HG03159 (cell line): ENCODE results near the gene FAM111A.

Experiments
- ATAC-seq: cut with Tn5 transposase; IDR thresholded peaks from one replicate; pipeline ENCODE4 v1.9.1; 2021; ENCODE audit warnings: mild to moderate bottlenecking, moderate library complexity; ENCODE audit not compliant: unreplicated experiment

FAM111A gene

DNA sequence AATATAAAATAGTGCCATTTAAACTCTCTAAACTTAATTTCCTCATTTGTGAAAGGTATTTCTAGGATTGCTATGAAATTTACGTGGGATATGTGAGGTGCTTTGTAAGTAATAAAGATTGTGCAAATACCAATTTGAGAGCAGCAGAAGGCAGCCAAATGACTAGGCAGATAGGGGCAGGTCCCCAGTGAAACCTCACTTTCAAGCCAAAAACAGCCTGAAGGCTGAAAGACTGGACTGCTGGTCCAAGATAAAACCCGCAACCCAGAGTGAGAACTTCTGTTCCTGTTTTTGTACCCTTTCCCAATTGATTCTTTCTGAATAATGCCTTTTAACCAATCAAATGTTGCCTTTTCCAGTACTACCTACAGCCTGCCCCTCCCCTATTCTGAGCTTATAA lies 36.5 kb downstream of the FAM111A start:
- ATAC-seq: no peak

DNA sequence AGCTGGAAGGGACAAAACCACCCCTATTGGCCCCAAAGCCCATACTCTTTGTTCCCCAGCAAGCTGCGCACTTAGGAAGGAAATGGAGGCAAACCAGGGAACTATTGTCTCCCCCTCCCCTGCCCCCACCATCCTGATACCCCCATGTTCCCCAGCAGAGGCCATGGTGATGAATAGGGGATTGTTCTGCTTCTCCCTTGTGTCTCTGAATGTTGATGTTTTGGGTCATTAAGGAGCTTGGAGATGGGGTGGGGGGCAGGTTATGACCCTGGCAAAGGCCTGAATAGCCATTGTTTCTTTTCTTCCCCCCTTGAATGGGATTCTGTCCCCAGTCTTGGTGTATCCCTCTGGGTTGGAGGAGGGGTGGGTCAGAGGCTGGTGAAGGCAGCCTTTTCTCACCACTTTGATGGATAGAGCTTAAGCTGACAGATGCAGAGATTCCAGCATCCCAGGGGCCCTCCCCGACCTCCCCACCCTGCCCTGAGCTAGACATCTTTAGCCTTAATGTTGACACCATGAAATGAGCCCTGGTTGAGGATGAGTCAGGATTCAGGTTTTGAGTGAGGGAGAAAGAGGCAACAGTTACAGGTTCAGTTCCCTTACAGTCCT lies 37.6 kb downstream of the FAM111A start:
- no peak for ATAC-seq

DNA sequence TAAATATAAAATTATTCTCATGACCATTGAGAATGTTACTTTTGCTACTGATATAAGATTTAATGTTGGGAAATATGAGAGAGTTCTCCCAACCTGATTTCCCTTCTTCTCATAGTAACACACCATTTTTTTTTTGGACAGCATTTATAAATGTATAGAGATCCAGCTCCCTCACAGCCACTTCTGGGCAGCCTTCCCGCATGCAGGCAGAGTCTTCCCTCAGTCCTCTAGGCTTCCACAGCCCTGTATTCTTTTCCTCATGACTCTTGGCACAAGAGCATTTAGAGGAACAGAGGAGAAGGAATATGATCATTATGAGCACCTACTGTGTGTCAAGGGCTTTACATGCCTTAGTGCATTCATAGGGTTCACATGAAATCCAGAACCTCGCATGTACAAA lies 38.3 kb downstream of the FAM111A start:
- no peak for ATAC-seq

DNA sequence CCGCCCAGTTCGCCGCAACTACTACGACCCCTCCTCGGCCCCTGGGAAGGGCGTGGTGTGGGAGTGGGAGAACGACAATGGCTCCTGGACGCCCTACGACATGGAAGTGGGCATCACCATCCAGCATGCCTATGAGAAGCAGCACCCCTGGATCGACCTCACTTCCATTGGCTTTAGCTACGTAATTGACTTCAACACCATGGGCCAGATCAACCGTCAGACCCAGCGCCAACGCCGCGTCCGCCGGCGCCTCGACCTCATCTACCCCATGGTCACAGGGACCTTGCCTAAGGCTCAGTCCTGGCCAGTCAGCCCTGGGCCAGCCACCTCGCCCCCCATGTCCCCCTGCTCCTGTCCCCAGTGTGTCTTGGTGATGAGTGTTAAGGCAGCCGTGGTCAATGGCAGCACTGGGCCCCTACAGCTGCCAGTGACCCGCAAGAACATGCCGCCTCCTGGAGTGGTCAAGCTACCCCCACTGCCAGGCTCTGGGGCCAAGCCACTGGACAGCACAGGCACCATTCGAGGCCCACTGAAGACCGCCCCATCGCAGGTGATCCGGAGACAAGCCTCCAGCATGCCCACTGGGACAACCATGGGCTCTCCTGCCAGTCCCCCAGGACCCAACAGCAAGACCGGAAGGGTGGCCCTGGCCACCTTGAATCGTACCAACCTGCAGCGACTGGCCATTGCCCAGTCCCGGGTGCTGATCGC lies 39.2 kb downstream of the FAM111A start:
- no peak for ATAC-seq

DNA sequence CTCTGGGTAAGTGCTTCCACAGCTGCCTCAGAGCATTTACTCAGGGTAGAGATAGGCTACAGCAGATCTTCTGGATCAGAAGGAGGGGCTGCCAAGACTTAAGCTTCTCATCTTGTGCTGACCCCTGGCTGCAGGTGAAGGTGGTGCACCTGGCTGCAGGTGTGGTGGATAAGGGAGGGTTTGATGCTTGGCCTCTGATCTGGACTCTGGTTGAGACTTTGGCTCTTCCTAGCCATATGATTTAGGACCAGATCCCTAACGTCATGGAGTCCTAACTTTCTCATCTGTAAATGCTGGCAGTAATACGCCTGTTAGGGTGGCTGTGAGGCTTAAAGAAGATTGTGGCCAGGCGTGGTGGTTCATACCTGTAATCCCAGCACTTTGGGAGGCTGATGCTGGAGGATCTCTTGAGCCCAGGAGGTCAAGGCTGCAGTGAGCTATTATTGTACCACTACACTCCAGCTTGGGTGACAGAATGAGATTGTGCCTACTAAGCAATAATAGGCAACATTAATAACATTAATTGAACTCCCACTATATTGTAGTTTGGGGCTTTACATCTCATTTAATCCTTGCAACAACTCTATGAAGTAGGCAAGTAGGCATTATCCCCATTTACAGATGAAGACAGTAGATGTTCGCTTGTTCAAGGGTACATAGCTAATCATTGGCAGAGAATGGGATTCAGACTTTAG lies 39.9 kb downstream of the FAM111A start:
- ATAC-seq: peak; percentile 54

DNA sequence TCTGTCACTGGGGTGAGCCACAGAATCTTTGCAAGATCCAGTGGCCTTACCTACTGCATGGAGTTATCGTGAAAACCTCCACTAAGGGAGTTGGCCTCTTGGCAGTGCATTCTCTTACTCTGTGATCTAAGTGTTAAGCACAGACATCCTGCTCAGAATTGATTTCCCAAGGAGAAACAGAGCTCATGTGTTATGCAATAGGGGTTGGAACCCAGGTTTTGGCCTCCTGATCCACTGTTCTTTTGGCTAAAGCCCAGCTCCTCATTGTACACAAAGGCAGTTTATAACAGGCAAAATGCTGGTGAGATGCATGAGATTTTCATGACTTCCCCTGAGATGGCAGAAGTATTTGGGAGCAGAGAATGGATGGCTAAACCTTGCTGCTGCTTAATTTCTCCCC lies 41.1 kb downstream of the FAM111A start:
- ATAC-seq: no peak

DNA sequence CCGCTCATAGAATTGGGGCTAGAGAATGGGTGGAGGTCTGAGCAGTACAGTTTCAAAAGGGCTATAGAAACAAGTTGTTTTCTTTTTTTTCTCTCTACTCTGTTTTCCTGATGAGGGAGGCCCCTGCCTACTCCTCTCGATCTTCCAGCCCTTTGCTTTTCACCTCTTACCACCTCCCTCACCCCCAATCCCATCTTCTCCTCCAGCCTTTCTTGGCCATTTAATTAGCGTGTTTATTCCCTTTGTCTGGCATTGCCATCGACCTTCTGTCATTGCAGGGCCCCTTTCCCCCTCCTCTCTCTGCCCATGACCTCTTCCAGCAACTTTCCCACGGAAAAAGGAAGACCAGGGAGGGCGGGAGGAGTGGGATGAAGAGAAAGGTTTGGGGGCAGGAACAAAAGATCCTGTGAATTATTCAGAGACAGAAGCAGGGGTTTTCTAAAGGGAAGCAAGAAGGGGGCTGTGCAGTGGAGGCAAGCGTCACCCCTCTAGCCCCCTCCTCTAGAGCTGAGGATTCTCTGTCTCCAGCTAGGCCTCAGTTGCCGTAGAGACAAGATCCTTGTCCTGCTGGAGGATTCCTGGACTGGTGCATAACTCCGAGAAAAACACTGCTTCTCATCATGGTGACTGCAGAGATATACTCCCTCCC lies 42.2 kb downstream of the FAM111A start:
- no peak for ATAC-seq

DNA sequence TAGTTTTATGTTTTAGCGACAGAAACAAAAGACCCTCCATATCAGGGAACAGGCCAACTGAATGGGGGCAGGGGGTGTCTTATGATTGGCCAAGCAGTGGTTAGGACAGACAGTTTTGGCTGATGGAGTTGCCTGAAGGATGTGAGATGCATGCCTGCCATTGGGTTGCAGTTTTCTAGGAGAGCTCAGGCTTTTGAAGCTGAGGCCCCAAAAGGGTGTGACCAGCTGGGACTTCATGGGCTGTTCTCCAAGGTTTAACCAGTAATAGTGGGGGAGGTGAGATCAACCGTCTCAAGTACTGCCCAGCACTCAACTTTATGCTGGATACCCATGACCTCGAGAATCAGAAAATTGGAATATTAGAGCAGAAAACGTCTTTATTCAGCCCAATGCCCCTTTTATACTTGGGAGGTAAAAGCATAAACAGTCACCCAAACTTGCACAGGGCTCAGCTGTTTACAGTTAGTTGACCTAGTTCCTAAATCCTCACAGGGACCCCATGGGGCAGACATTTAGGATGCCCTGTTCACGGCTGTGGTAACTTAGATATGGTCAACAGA lies 42.8 kb downstream of the FAM111A start:
- no peak for ATAC-seq

DNA sequence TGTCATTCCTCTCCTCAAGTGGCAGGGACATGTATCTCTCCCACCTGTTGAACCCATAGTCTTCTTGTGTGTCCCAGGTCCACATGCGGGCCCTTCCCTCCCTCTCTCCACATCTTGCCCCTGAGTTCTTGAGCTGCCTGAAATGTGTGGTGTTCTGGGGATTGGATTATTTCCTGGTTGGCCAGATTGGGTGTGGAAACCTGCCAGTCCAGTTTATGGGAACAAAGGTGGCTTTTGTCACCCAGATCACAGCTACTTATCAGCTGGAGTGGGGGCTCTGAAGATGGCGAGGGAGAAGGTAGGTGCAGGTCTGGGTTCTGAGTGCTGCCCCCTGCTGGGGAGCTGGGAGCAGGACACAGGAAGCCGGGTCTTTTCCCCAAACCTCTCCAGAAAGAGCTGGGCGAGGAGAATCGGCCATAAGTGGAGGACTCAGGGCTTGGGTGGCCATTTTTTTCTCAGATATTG lies 43.5 kb downstream of the FAM111A start:
- peak; percentile 56 for ATAC-seq

DNA sequence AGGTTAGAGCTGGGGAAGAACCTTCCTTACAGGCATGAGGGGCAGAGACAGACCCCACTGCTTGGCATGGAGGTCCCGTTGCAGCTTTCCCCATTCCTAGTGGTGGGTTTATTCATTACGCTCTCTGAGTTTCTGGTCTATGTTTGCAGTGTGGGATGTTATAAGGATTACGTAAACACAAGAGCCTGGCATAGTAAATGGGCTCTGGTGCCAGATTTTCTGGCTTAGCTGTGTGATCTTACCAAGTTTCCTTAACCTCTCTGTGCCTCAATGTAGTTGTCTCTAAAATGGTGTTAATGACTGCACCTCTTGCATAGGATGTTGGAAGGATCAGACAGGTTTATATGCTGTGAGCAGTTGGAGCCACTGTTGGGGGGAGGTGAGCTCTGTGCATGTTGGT lies 44.4 kb downstream of the FAM111A start:
- no peak for ATAC-seq

DNA sequence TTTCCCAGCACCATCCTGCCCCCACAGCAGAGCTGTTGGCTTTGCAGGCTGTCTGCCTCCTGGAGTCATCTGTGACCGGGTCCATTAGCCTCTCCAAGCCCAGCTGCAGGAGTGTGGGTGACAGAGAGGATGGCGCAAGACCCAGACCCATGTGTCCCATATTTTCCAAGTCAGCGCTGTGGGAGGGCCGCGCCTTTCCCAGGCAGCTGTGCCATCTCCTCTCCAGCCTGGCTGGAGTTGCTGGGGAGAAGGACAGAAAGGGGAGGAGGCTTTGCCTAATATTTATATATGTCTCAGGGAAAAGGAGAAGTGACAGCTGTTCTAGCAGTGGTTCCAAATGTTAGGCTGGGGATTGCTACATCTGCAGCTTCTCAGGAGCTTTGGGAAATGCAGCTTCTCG lies 44.9 kb downstream of the FAM111A start:
- no peak for ATAC-seq

DNA sequence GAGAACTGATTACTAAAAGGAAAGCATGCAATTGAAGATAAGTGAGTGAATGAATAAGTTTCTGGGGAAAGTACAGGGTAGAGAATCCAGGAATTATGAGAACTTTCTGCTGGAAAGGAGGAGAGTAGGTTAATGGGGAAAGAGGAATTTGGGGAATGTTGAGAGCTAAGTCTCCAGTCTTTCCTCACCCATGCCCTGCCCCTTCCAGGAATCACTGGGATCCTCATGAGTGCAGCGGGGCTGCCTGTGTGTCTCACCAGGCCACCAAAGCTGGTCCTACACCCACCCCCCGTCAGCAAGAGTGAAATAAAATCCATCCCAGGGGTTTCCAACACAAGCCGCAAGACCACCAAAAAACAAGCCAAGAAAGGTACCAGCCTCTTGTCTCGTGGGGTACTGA lies 46.3 kb downstream of the FAM111A start:
- ATAC-seq: no peak

DNA sequence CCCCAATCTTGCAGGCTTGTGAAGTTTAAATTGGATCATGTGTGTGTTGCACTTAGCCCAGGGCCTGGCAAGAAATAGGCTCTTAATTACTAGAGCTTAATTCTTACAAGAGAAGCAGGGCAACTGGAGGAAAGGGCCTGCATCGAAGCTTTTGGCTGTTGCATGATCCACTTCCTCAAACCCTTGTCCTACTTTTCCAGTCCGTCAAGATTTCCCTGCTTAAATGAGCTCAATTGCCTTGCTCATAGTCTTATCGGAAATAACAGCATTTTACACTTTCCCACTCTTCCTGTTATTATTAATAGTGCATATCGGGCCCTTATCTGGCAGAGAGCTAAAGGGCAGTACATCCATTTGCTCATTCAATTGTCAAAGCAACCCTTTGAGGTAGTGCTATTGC lies 47.3 kb downstream of the FAM111A start:
- ATAC-seq: no peak

DNA sequence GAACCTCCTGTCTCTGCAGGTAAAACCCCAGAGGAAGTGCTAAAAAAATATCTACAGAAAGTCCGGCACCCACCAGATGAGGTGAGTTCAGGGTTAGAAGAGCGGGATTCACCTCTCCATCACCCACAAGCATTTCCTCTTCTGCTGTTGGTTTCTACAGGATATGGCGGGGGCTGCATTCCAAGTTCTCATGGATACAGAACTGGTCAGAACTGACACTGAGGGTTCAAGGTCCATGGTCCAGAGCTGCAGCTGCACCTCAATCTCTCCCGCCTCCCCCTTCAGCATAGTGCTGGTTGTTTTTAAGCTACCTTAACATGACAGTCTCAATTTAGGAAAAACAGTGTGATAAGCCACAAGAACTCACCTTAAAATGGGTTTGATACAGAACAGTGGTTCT lies 48.4 kb downstream of the FAM111A start:
- ATAC-seq: no peak

DNA sequence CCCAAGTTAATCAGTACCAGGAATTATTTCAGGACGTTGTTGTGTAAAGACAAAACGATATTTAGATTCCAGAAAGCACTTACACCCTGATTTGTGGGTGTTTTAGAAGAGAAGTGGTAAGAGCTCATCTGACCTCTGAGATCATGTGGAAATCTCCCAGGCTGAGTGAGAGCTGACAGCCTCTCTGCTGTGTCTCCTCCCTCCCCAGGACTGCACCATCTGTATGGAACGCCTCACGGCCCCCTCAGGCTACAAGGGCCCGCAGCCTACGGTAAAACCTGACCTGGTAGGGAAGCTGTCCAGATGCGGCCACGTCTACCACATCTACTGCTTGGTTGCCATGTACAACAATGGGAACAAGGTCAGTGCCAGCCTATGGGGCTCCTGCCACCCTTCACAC lies 49.2 kb downstream of the FAM111A start:
- ATAC-seq: no peak

DNA sequence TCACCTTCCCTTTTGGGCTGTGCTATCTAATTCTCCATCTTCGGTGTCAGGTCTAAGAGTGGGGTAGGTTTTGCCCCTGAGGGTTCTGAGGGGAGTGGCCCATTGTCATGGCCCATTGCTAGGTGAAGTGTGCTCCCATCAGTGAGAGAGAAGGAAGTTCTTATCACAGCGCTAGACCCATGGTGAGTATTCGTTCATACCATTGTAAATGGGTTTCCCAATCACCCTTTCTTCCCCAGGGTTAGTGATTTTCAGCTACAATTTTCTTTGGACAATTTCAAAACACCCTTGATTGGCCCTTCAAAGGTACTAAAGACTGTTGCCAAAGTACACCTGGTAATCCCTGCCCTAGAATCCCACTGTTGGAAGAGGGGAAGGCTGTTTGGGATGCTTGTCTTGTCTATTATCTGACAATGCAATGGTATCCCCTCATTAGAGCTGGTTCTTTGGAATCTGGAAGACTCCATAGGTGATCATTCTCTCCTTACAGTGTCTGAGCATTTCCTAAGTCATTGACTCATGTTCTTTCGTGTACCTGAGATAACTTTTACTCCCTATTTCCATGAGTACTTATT lies 49.9 kb downstream of the FAM111A start:
- no peak for ATAC-seq

DNA sequence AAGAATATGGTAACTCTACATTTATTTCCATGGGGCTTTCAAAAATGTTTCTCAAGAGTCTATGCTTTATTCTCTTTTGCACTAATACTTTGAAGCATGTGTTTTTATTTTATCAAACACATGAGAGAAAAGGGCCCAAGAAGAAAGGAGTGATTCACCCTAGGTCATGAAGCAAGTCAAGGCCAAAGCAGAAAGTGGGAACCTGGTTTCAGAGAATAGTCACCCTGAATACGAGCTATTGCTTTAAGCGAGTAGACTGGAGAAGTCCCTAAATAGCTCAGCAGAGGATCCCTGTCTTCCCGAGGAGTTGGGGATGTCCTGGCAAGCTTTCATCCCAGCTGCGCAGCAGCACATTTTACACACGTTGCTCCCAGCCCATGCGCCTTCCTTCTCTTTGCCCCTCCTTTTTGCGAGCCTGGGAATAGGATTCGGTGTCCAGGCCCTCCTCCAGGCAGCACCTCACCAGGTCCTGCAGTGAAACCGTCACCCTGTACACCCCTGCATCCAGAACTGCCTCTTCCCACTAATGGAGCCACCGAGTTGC lies 51.0 kb downstream of the FAM111A start:
- no peak for ATAC-seq

DNA sequence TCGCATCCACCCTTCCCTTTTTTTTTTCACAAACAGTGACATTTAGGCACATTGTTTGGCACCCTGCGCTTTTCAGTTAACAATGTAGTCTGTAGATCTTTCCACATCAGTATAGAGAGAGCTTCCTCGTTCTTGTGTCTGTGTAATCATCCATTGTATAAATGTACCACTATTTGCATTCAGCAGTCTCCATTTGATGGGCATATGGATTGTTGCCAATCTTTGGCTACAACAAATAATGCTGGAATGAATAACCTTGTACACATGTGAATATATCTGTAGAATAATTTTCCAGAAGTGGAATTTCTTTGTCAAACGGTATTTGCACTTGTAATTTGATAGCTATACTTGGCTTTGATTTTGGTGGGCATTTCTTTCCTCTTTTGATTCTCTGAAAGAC lies 52.9 kb downstream of the FAM111A start:
- ATAC-seq: no peak

DNA sequence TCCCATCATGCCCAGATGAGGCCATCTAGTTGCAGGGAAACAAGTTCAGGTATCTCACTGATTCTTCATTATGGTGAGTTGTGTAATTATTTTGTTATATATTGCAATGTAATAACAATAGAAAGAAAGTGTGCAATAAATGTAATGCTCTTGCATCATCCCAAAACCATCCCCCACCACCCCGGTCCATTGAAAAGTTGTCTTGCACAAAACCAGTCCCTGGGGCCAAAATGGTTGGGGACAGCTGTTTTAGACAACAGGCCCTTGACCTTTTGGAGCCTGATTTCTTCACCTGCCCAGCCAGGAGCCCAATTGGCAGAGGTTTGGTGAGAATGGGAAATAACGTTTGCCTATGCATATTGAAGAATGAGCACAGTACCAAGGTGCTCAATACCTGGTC lies 54.1 kb downstream of the FAM111A start:
- ATAC-seq: no peak

DNA sequence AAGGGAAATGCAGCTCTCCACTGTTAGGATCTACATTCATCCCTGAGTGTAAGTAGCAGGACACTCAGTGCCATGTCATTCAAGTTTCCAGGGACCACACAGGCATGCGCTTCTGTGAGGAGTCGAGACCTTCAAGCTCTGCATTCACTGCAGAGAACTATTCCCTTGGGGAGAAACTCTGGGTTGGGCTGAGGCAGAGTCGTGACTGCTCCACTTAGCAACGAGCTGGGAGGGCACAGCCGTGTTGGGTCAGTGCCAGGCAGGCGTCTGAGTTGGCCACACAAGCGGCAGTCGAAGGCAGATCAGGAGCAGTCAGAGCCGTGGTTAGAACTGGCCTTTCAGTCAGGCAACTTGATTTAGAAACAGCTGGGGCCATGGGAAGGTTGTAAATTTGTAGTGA lies 55.3 kb downstream of the FAM111A start:
- ATAC-seq: no peak

DNA sequence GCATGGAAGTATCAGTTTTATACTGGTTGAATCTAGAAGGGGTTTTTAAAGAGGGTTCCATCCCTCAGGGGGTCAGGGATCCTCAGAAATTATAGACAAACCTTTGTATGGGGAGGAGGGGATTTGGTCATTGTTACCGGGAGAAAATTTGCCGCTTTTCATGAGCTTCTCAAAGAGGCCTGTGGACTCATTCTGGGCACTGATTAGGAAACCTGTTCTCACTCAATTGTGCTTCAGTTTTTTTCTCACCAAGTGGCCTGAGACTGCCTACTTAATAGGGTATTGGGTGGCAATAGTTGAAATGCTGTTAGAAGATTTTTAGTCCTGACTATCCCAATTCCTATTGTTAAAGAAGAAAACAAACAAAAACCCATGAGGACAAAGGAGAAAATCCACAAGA lies 56.1 kb downstream of the FAM111A start:
- ATAC-seq: no peak
